Activated CD4-positive, alpha-beta T cell treated with anti-CD3 and anti-CD28 coated beads, Interleukin-2, Interleukin-6, amounts not matched to agents 100 ng/mL and 50 ng/mL, durations not matched to agents 16 hours and 8 hours (primary cell): ENCODE data around the gene TMEM26.

Experiments
- DNase-seq: peaks from one replicate; pipeline ENCODE4 v3.0.0-alpha.2; 2020

The TMEM26 gene

DNA sequence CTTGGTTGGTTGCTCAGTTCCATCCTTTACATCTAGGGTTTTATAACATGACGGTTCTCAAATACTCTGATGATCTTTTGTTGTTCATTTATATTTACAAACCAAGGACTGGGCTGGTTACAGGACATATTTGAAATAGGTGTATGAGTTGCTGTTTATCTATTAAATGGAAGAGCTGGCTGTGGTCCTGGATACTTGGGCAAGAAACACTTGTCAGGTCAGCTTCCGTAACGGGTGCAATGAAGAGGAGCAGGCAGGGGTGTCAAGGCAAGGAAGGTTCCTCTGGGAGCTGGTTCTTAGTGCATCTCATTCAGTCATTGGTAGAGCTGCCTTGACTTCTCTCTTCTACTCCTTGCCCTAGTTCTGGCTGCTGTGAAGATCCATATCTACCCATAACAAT, 4.8 kb upstream of the TMEM26 start:
- DNase-seq, result no peak

DNA sequence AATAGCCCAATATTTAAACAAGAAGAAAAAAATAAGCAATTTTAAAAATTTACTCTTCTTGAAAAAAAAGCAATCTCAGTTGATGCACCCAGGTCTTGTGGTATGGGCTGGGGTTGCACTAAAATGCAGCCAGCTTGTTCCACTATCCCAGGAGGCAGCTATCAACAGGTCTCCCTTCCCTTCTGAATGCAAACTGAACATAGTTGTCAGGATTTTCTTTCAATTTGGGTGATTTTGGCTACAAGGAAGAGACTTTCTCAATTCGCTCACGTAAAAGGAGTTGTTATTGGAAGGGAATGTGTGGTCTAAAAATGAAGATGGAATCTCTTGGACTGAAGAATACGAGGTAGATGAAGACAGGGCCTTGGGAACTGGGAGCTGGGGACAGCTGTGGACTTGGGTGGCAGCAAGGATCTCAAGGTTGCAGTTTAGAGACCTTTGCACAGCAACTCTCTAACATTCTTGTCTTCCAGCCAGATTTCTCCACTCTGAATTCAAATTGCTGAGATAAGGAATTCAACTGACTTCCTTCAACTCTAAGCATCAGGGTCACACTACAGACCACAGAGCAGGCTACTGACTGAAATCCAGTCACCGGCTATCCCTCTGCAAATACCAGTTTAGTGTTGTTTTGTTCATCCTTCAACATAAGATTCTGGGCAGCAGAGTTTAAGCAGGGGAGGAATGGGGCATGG, 3.1 kb upstream of the TMEM26 start:
- DNase-seq, result no peak

DNA sequence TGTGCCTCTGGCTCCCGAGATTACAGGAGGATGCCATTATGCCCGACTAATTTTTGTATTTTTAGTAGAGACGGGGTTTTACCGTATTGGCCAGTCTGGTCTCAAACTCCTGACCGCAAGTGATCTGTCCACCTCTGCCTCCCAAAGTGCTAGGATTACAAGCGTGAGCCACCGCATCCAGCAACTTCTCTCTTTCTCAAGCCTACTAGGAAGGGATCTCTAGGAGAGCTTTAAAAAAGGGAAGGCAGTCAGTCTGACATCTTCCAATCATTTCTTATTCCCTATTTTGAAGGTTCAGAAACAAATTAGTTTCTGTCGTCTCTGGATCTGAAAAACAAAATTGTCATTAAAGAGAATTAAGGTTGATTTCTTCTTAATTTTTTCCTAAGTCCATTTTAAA, 2.5 kb upstream of the TMEM26 start:
- DNase-seq, result no peak

DNA sequence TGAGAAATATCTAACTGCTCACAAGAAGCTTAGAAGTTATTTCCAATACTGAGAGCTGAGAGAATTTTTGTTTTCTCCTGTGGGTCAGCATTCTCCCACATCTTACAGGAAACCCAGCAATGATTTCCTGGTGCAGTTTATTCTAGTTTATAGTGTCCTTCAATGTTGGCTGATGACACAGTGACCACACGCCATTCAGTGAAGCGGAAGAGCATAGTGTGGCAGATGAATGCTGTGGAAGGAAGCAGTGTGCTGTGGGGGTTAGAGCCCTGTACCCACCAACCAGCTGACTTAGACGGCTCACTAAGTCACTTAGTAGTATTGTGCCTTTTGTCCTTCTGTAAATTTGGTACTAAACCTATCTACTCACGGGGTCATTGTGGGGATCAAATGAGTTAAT, 1.4 kb upstream of the TMEM26 start:
- no peak for DNase-seq

DNA sequence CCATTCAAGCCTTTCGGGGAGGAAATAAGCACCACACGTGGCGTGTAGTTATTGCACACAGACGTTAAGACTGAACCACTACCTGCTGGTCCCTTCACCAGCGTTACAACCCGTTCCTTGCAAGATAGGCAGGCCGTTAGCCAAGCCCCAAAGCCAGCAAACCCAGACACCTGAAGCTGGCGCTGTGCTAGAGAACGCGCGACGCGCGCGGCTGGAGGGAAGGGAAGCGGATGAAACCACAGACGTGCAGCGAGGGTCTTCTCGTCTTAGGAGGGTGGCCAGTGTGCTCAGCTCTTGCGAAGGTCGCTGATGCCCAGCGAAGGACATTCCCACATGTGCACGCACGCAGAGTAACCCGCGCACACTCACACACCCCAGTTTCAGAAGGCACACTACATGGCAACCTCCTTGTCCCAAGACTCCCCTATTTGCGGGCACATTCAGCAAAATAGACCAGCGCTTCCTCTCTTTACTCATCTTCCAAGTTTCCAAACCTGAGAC, 980 bp downstream of the TMEM26 start:
- DNase-seq, result no peak

DNA sequence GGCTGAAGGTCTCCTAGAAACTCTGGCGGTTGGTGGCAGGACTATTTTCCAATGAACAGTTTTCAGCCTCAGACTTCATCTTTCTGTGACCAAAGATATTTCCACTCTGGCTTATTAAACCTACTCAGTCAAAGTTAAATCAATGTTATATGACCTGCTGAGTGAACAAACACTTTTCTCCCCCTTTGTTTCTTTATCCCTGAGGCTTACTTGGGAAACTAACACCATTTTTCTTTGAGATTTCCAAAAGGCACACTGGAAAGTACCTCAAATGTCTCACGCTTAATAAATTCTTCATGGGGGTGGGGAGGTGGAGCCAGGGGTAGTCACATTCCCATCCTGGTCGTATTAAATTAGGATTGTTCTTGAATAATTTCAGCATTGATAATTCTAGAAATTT, 1.8 kb downstream of the TMEM26 start:
- DNase-seq, result no peak

DNA sequence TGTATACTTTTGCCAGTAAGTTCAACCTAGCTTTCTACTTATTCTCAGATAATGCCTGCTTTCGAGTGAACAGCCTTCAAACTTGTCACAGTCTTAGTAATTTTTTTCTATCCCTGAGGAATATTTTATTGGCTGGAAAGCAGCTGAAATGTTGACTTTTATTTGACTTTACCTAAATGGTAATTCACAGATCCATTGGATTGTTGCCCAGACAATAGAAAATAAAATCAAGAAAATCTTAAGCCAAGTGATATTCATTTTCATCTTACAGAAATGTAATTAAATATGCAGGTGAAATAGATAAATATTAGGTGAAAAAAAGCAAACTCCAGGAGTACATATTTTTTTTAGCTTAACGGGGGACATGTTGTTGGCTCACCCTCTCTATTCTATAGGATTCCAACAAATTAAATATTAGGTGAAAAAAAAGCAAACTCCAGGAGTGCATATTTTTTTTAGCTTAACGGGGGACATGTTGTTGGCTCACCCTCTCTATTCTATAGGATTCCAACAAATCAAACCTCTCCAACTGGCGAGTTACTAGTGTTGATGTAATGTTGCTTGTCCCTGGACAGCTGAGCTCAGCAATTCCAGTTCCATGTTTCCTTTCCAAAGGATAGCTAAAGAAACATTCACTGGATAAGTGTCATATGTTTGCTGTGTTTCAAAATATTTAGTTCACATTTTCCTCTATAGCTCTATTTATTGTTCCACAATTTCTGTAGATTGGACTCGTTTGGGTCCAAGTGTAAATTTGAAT, 4.2 kb downstream of the TMEM26 start:
- DNase-seq, result no peak

DNA sequence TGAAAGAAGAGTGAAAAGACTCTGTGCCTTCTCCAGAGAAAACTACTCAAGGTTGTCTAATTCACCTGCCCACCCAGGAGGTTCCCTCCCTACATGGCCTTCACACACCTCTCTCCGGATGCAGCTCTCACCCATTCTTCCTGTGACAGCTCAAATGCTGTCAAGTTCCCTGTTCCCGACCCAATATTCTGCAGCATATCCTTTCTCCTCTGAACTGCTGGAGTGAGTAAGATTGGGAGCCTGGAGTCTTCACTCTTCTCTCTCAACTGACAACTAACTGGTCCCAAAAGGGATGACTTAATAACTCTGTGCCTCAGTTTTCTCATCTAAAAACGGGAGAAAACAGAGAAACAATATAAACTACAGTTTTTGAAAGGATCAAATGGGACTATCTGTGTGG, 5.1 kb downstream of the TMEM26 start:
- no peak for DNase-seq

DNA sequence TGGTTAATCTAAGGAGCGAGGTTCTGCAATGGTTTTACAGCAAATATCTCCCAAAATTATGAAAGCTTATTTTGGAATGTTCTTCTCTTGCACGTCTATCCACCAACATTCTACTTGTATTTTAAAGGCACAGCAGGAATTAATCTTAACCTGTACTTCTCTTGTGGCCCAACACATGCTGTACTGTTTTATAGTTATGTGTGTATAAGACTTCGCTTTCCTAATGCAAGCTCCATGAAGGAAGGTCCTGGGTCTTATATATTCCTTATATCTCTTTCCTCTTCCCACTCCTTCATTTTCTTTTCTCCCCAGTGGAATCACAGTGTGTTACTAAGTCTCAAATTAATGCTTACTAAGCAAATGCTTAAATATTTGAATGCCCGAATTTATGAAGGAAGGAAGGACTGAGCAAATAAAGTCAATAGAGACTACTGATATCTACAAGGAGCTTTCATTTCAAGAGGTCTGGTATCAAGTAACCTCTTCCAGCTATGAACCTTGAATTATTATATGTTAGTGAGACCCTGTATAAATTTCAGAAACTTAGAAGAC, 14.0 kb downstream of the TMEM26 start:
- no peak for DNase-seq

DNA sequence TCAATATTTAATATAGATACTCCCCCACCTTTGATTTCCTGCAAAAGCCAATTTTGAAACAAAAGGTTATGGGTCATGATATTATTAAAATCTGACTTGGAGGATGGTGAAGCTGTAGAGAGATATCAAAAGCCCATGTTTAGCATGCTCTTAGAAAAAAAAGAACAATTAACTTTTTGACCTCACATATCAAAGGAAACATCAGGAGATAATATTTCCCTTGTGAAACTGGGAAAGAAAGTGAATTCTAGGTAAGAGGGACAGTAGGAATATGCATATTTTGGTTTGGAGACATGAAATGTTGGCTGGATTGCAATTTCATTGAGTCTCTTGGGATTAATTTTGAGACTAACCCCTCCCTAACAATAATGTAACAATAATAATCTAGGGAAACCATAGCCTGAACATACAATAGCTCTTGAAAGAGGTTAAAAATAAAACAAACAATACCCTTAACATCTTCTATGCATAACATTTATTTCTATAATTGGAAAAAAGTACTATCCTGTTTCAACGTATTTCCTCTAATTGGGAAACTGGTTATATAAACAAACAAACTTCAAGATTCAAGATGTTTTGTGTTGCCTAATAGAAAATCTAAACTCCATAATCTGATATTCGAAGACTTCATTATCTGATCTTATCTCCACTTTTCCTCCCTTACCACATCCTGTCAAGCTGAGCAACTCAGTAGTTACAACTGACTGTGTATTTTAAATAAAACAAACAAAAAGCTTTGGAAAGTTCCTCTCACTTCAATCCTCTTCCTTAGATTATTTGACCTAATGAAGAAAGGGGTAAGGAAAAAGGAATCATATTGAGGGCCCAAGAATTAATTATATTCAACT, 14.8 kb downstream of the TMEM26 start:
- no peak for DNase-seq

DNA sequence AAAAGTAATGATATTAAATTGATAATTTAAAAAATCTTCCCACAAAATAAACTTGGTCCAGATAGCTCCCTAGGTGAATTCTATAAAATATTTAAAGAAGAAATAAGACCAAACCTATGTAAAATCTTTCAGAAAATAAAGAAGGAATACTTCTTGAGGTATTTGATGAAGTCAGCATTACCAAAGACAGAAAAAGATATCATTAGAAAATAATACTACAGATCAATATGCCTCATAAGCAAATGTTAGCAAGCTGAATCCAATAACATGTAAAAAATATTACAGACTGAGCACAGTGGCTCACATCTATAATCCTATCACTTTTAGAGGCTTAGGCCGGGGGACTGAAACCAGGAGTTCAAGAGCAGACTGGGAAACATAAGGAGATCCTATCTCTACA, 30.0 kb downstream of the TMEM26 start:
- DNase-seq, result no peak

DNA sequence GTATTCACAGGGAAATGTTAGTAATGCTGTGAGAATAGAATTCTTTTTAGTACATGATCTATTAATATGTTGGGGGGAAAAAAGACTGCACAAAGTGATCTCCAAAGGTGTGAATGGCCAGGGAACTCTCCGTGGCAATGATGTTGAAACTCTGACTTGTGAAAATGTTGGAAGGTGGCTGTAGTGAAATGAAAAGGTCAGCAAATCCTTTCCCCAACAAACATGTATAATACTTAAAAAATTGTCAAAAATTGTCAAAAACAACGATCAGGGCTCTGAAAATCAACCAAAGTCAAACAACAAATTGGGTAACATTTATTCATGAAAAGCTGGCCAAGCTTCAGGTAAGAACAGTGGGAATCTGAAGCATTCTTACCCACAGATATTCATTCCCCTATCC, 35.5 kb downstream of the TMEM26 start:
- no peak for DNase-seq

DNA sequence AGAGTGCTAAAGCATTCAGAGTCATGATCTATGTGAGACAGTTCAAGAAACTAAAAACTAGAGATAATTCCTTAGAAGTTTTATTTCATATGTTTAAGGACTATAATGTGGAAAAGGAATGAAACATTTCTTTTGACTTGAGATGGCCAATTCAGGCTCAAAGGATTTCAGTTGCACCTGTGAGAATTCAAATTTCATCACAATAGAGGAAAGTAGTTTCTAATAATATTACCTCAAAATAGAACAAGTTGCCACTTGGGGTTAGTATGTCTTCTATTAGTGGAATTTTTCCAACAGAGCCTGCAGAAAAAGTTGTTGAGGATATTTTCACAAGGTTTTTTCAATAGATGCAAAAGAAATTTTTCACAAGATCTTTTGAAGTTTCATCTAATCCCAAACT, 37.4 kb downstream of the TMEM26 start:
- DNase-seq, result no peak

DNA sequence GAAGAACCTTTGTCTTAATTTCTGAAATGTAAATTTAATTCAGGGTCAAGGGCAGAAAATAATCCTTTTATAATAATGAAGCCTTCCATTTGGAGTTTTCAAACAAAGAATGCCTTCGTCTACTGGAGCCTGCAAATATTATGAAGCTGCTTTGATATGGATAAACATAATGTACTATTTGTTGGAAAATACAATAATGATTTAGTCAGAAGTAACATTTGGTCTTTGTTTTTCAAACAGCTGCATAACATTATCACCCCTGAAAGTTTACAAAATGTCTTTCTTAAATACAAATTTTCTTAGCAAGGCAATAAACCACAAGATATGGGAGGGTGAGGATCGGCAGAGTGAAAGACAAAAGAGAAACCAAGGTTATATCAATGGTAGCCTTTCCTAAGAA, 41.5 kb downstream of the TMEM26 start:
- no peak for DNase-seq

DNA sequence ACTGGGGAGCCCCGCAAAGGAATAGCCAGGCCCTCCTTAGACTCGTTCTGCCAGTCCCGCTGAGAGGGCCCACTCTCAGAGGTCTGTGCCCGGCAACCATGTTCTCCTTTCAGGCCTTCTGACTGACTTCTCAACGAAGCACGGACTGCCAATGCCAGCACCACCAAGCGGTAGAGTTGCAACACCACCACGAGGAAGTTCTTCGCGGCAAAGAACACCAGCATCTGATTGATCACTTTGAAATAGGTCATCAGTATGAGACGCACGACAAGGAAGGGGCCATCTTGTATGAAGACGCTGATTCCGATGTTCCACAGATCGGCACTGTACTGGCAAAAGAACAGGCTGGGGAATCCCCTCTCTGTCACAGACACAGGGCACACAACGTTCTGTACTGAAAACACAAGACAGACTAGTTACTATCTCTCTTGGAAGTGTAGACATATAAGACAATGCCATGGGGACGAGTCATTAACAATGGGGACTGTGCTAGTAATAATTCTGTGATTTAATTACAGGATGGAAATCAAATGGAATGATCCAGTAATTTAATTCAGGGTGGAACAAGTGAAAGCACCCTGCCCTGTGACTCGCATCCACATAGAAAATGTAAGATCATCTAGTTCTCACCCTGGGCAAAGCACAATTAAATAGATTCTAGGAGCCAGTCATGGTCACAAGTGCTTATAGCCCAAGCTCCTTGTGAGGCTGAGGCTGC, 42.7 kb downstream of the TMEM26 start:
- no peak for DNase-seq

DNA sequence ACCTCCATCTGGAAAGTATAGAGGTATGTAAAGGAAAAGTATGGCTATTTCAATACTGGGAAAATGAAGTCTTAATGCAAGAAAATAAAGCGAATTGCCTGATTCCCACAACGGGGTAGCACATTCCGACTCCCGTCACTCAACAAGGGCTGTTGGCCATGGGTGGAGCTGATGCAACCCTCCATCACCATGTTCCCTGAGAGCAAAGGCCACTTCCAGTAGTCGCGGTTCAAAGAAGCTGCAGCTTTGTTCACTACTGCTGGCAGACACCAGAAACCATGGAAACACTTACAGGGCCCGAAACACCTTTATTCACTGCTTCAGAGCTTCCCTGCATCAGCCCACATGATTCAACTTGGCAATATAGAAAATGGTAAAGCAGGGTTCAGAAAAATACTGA, 44.0 kb downstream of the TMEM26 start:
- no peak for DNase-seq

DNA sequence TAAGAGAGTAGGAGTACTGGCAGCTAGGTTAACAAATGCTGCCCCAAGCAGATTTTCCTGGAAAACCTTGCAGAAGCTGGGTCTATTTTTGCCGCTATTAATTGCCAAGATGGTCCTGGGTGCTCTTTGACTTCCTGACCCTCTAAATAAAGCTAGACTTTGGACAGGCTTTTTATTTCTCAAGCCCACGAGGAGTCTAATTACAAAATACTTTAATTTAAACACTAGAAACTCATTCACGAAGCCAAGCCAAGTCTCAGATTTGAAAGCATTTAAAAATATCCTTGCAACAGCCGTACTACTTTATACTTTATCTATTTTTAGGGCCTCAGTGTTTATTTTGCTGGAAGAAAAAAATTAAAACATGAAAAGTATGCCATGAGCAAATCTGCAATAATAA, 45.1 kb downstream of the TMEM26 start:
- DNase-seq, result no peak

DNA sequence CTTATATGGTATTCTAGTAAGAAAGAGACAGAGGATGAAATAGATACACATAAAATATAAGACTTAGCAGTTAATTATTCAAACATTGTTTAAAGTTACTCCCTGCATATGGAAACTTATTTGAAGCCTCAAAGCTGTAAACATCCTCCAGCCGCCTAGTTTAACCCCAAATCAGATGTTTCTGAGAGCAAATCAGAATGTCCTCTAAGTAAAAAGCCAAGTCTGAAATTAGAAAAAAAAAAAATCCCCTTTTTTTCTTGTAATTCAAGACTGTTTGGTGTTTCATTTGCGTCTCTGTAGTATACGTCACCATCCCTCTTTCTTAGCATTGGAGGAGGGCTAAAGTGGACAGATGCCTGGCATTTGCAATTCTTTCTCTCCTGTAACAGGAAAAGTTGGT, 46.4 kb downstream of the TMEM26 start:
- no peak for DNase-seq

DNA sequence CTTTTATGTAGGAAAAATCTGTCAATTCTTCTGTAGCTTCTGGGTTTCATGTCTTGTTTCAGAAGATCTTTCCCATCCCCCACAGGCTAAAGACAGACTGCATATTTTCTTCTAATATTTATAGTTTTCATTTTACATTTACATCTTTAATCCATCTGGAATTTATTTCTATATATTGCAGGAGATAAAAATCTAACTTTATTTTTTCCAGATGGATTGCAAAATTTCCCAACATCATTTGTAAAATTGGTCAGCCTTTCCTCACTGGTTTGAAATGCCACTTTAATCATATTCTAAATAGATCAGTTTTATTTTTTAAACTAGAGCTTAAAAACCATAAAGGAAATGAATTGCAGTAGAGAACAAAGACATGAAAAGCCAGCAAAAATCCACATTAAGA, 46.9 kb downstream of the TMEM26 start:
- DNase-seq, result no peak

DNA sequence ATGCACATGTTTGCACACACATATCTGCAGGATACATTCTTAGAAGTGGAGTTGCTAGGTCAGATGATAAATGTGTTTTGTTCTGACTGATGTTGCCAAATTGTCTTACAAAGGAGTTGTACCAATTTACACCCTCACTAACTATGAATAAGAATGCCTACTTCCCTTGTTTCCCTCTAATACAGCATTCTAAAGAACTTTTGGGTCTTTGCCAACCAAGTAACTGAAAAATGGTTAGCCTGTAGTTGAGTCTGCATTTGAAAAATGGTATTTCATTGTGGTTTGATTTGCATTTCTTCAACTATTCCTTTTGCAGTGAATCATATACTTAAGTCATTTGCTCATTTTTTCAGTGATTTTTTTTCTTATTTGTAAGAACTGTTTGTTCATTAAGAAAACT, 48.4 kb downstream of the TMEM26 start:
- DNase-seq, result no peak

DNA sequence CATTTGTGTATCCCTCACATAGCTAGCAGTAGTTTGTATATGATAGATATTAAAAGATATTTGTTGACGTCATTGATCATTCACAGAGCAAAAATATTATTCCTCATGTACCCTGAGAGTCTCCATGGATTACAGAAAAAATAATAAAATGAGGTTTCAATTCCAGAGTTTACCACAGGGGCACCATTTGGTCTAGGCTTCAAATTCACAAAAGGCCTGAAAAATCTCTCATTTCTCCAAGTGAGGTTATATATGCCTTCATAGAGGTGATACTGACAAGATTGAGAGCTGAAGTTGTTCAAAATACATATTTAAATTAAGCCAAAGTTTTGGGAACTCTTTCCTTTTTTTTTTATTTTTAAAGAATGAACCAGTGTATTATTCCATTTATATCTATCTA, 52.7 kb downstream of the TMEM26 start:
- DNase-seq, result no peak

DNA sequence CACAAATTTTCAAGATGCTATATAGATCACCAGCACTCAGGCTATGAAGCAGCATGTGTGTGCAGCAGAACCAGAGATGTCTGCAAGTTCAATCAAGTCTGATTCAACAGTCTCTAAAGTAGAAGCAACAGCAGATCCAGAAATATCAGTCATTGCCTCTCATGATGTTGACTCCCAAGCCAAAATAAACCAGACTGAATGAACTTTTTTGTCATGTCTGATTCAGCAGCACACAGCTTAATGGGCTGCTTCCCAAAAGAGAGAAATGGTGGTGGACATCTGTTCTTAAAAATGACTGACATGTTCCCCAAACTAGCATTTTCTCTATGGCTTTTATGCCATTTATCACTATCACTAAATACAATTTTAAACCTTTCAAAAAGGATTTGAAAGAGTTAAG, 53.8 kb downstream of the TMEM26 start:
- no peak for DNase-seq
